ENCODE measurements around the gene OR1D5. TPM values are rescaled to one million over a fixed set of nuclear protein-coding genes. Genes with fewer than 3 reads are reported as not detected.

Gene OR1D5
- total RNA-seq, 2 experiments from 2014 or later: not detected

GRCh38 chr17:3046753-3047152 is 16.7 kb downstream of the OR1D5 start:
- H3K9me2 ChIP-seq (ENCODE audit: insufficient read depth, low read length): no peaks in the 10 kb centered on the region
- no peak for TF ChIP-seq EZH2phosphoT487 (IDR thresholded peaks at IDR 0.05; ENCODE audit: borderline replicate concordance, low read depth, low read length)
- TF ChIP-seq CTCF (conservative IDR thresholded peaks at IDR 0.05; ENCODE audit: low read length): no peak
- no peak for DNase-seq (ENCODE audit: low spot score)
- H3K36me3 ChIP-seq (ENCODE audit: insufficient read depth, low read length): no peaks in the 10 kb centered on the region
- BruUV-seq (replicated peaks): no TSS peak
- POLR2A ChIA-PET: no interaction called here
- H3K27ac ChIP-seq (ENCODE audit: low read depth, low read length, poor library complexity, severe bottlenecking): no peak overlapping the region
- H3K9me3 ChIP-seq (ENCODE audit: low read length): peaks cover 20% of the 10 kb centered on the region
- intact Hi-C loops (cut with micrococcal nuclease; ENCODE audit: unreplicated experiment): loop anchor here (5.0 kb wide), 3 partner anchors 401 to 601 kb away; no protein-coding TSS in a partner anchor
- H3K79me2 ChIP-seq (ENCODE audit: insufficient read depth, low read depth, low read length): no peaks in the 10 kb centered on the region
- peaks cover 15% of the 10 kb centered on the region for H3K4me1 ChIP-seq (ENCODE audit: insufficient read depth, low read length, poor library complexity, severe bottlenecking)
- H4K20me1 ChIP-seq (ENCODE audit: insufficient read depth, low read length): no peaks in the 10 kb centered on the region
- H3K4me3 ChIP-seq (ENCODE audit: low read depth, low read length, poor library complexity, severe bottlenecking): no peak overlapping the region
- no peak overlapping the region for H3K4me2 ChIP-seq (ENCODE audit: low read length)
- CTCF ChIA-PET (ENCODE audit: unreplicated experiment): no interaction called here
- H2AFZ ChIP-seq (ENCODE audit: low read length): no peak overlapping the region

- peak; percentile 34 for DNase-seq (ENCODE audit: low spot score)
- H3K9me3 ChIP-seq (ENCODE audit: low read length): peaks cover 20% of the 10 kb centered on the region
- no peaks in the 10 kb centered on the region for H4K20me1 ChIP-seq (ENCODE audit: insufficient read depth, low read length)
- BruUV-seq (replicated peaks): no TSS peak
- TF ChIP-seq EZH2phosphoT487 (IDR thresholded peaks at IDR 0.05; ENCODE audit: borderline replicate concordance, low read depth, low read length): no peak
- TF ChIP-seq CTCF (conservative IDR thresholded peaks at IDR 0.05; ENCODE audit: low read length): peak; percentile 77
- intact Hi-C loops (cut with micrococcal nuclease; ENCODE audit: unreplicated experiment): no loop called here
- no peak overlapping the region for H3K27ac ChIP-seq (ENCODE audit: low read depth, low read length, poor library complexity, severe bottlenecking)
- H3K4me3 ChIP-seq (ENCODE audit: low read depth, low read length, poor library complexity, severe bottlenecking): no peak overlapping the region
- peaks cover 12% of the 10 kb centered on the region for H3K4me1 ChIP-seq (ENCODE audit: insufficient read depth, low read length, poor library complexity, severe bottlenecking)
- H2AFZ ChIP-seq (ENCODE audit: low read length): no peak overlapping the region
- H3K4me2 ChIP-seq (ENCODE audit: low read length): no peak overlapping the region
- H3K79me2 ChIP-seq (ENCODE audit: insufficient read depth, low read depth, low read length): no peaks in the 10 kb centered on the region
- H3K9me2 ChIP-seq (ENCODE audit: insufficient read depth, low read length): no peaks in the 10 kb centered on the region
- ChIA-PET CTCF (ENCODE audit: unreplicated experiment) (no interaction called here), POLR2A (interaction anchor here (0.7 kb wide), 1 partner anchor 233 kb away, joined by 5 read pairs; no protein-coding TSS in a partner anchor)
- H3K36me3 ChIP-seq (ENCODE audit: insufficient read depth, low read length): no peaks in the 10 kb centered on the region
Observed at GRCh38 chr17:3043737-3044365, 19.6 kb downstream of the OR1D5 start.

DNA sequence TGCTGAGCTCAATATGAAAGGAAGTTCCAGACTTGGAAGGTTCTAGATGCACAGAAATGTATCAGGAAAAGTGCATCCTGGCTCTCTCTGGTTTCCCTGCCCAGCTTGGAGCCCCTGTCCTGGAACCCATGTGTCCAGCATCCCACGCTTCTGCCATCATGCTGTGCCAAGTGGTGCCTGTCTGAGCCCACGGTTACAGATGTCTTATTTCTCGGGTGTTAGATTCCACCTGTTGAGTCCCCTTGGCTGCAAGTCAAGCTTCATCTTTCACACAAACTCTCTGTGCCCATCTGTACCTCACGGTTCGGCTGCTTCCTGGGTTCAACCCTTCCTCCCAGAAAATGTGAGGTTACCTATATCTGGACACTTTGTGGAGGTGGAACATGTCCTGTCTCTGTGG is 22.5 kb downstream of the OR1D5 start:
- no peak overlapping the region for H3K4me3 ChIP-seq (ENCODE audit: low read depth, low read length, poor library complexity, severe bottlenecking)
- no peak for DNase-seq (ENCODE audit: low spot score)
- CTCF ChIA-PET (ENCODE audit: unreplicated experiment): interaction anchor here (1.1 kb wide), 1 partner anchor 9 kb away, joined by 4 read pairs; no protein-coding TSS in a partner anchor
- POLR2A ChIA-PET: no interaction called here
- no TSS peak for BruUV-seq (replicated peaks)
- no peak overlapping the region for H2AFZ ChIP-seq (ENCODE audit: low read length)
- H3K9me2 ChIP-seq (ENCODE audit: insufficient read depth, low read length): no peaks in the 10 kb centered on the region
- intact Hi-C loops (cut with micrococcal nuclease; ENCODE audit: unreplicated experiment): no loop called here
- no peak overlapping the region for H3K4me2 ChIP-seq (ENCODE audit: low read length)
- peaks cover 20% of the 10 kb centered on the region for H3K9me3 ChIP-seq (ENCODE audit: low read length)
- H3K4me1 ChIP-seq (ENCODE audit: insufficient read depth, low read length, poor library complexity, severe bottlenecking): peaks cover 5% of the 10 kb centered on the region
- TF ChIP-seq EZH2phosphoT487 (IDR thresholded peaks at IDR 0.05; ENCODE audit: borderline replicate concordance, low read depth, low read length) (no peak), CTCF (conservative IDR thresholded peaks at IDR 0.05; ENCODE audit: low read length) (no peak)
- no peaks in the 10 kb centered on the region for H3K36me3 ChIP-seq (ENCODE audit: insufficient read depth, low read length)
- H3K27ac ChIP-seq (ENCODE audit: low read depth, low read length, poor library complexity, severe bottlenecking): no peak overlapping the region
- no peaks in the 10 kb centered on the region for H4K20me1 ChIP-seq (ENCODE audit: insufficient read depth, low read length)
- no peaks in the 10 kb centered on the region for H3K79me2 ChIP-seq (ENCODE audit: insufficient read depth, low read depth, low read length)

Measured in OCI-LY7 (cell line).